Measurements from ENCODE around the gene ARHGEF40.

ARHGEF40 gene

GRCh38 chr14:21084396-21084795 lies 14.3 kb downstream of the ARHGEF40 start:
- no peak for FAIRE-seq

- FAIRE-seq: peak; percentile 72
These were observed 15.1 kb downstream of the ARHGEF40 start for GRCh38 chr14:21084998-21085853.

GRCh38 chr14:21086908-21087293 lies 16.8 kb downstream of the ARHGEF40 start:
- FAIRE-seq: no peak

- no peak for FAIRE-seq
These were observed 17.4 kb downstream of the ARHGEF40 start for GRCh38 chr14:21087294-21088091.

GRCh38 chr14:21088687-21089086 lies 18.6 kb downstream of the ARHGEF40 start:
- FAIRE-seq: no peak

GRCh38 chr14:21089271-21089670 lies 19.2 kb downstream of the ARHGEF40 start:
- FAIRE-seq: no peak

GRCh38 chr14:21089877-21090193 lies 19.7 kb downstream of the ARHGEF40 start:
- no peak for FAIRE-seq

- no peak for FAIRE-seq
These were observed 20.3 kb downstream of the ARHGEF40 start for GRCh38 chr14:21090194-21090939.

- no peak for FAIRE-seq
These were observed 21.0 kb downstream of the ARHGEF40 start for GRCh38 chr14:21090940-21091663.

GRCh38 chr14:21091821-21092272 lies 21.7 kb downstream of the ARHGEF40 start:
- no peak for FAIRE-seq

- no peak for FAIRE-seq
These were observed 22.3 kb downstream of the ARHGEF40 start for GRCh38 chr14:21092273-21093011.

- no peak for FAIRE-seq
These were observed 22.9 kb downstream of the ARHGEF40 start for GRCh38 chr14:21093018-21093417.

- no peak for FAIRE-seq
These were observed 23.9 kb downstream of the ARHGEF40 start for GRCh38 chr14:21093769-21094681.

- no peak for FAIRE-seq
These were observed 25.5 kb downstream of the ARHGEF40 start for GRCh38 chr14:21095430-21096205.

- no peak for FAIRE-seq
These were observed 26.3 kb downstream of the ARHGEF40 start for GRCh38 chr14:21096438-21096837.

- FAIRE-seq: no peak
These were observed 27.0 kb downstream of the ARHGEF40 start for GRCh38 chr14:21096978-21097635.

GRCh38 chr14:21097636-21098075 lies 27.6 kb downstream of the ARHGEF40 start:
- FAIRE-seq: no peak

- no peak for FAIRE-seq
These were observed 28.2 kb downstream of the ARHGEF40 start, which contains the start of gene ZNF219 for GRCh38 chr14:21098076-21098891. TSS of gene ZNF219 (minus strand) at chr14:21098655. CDS start at chr14:21093591, 5,064 bp downstream.

All from G401.6 (cell line).